K562 (cell line): Measurements from ENCODE around the gene LMBRD1. TPM values are rescaled to one million over a fixed set of nuclear protein-coding genes. Genes with fewer than 3 reads are reported as not detected.

Experiments used
- ARNT ChIP-seq, 2 experiments: fragments of 450-650 bp; IDR thresholded peaks; 2 replicates each; pipeline ENCODE4 v1.6.1; 2016; ENCODE audit warnings: mild to moderate bottlenecking in 1 of 2
- CHD7 ChIP-seq: fragments of 200-600 bp; sonication (generic); IDR thresholded peaks from one replicate; pipeline ENCODE4 v1.6.1; 2012; ENCODE audit warnings: mild to moderate bottlenecking, low read depth, low read length, inconsistent platforms
- HSF4 ChIP-seq: fragments of 250-450 bp; sonication (Bioruptor Pico); IDR thresholded peaks from 2 replicates; pipeline ENCODE4 v2.1.2; 2022; ENCODE audit warnings: mild to moderate bottlenecking, moderate library complexity, borderline replicate concordance
- ZMIZ1 ChIP-seq, 2 experiments: fragments of 150-350 bp in 1 of 2; IDR thresholded peaks; 2 replicates each; pipeline ENCODE4 v1.6.1; 2012 to 2016; ENCODE audit warnings: low read depth in 2 of 2, low read length in 2 of 2, mild to moderate bottlenecking in 1 of 2, moderate library complexity in 1 of 2
- ZNF511 ChIP-seq: sonication (generic); formaldehyde crosslinking; IDR thresholded peaks from 2 replicates; pipeline ENCODE4 v1.8.0; 2022; ENCODE audit warnings: mild to moderate bottlenecking, missing genetic modification reagents
- polyA plus RNA-seq, 8 experiments: library from polyadenylated mRNA; depleted of rRNA in 4 of 8; stranded (reverse) in 5 of 8; unstranded in 3 of 8; fragments of >200 nt; fragmentation: Nextera tagmentation in 2 of 8; fragmentation: Illumina TruSeq in 1 of 8; extraction: Ambion mirVana in 2 of 8; extraction: Trizol in 1 of 8; gene quantifications; 2 replicates each; pipeline versions ENCODE4 v1.2.1 to v1.2.3, GENCODE V29; 2011 to 2014; ENCODE audit warnings: inconsistent platforms in 1 of 8, missing spikeins in 1 of 8
- total RNA-seq, 7 experiments: library from RNA; depleted of rRNA in 6 of 7; stranded (reverse); fragments of >200 nt in 6 of 7; fragmentation: Illumina TruSeq in 2 of 7; extraction: Trizol in 2 of 7; gene quantifications; 2 replicates each; pipeline versions ENCODE4 v1.2.1 to v1.2.3, GENCODE V29; 2011 to 2021; ENCODE audit warnings: low replicate concordance in 1 of 7

Gene LMBRD1
- total and polyA plus RNA-seq, 9 of the 15 experiments (the other 6 are each of a cell fraction or from before 2014, with no cell fraction given): 14.0 to 85.2 (median 26.5) TPM

GRCh38 chr6:69832558-69832957 is 35.7 kb upstream of the LMBRD1 start (continued):
- no peak for TF ChIP-seq CHD7
- no peak for TF ChIP-seq HSF4 (CRISPR knock-in tag)
- no peak for TF ChIP-seq ZMIZ1 (IDR thresholded peaks at IDR 0.05; ENCODE audit: low read depth in 2 of 2, low read length in 2 of 2)
- TF ChIP-seq ARNT (IDR thresholded peaks at IDR 0.05): no peak
- no peak for TF ChIP-seq ZNF511
